HUES6 (cell line): ENCODE results near the gene TNNC1.

Experiments used
- H3K27ac ChIP-seq: 2 replicates; pipeline ENCODE4 v1.7.0; 2013; ENCODE audit warnings: low read depth, mild to moderate bottlenecking, low read length, inconsistent platforms
- H3K27me3 ChIP-seq: 2 replicates; pipeline ENCODE4 v1.6.1; 2013; ENCODE audit warnings: low read length; ENCODE audit not compliant: control insufficient read depth, insufficient read depth
- H3K36me3 ChIP-seq: 2 replicates; pipeline ENCODE4 v1.6.1; 2013; ENCODE audit warnings: low read length; ENCODE audit not compliant: control insufficient read depth, insufficient read depth
- H3K4me1 ChIP-seq: 2 replicates; pipeline ENCODE4 v1.6.1; 2013; ENCODE audit warnings: low read length; ENCODE audit not compliant: control insufficient read depth, insufficient read depth
- H3K4me3 ChIP-seq: 2 replicates; pipeline ENCODE4 v1.5.1; 2013; ENCODE audit warnings: low read depth, low read length
- H3K9ac ChIP-seq: one replicate; pipeline ENCODE4 v1.6.1; 2013; ENCODE audit warnings: mild to moderate bottlenecking, low read length
- H3K9me3 ChIP-seq: 2 replicates; pipeline ENCODE4 v1.6.1; 2013; ENCODE audit warnings: low read depth, low read length; ENCODE audit not compliant: control insufficient read depth, insufficient read depth

TNNC1 gene

GRCh38 chr3:52492059-52492458 lies 38.2 kb upstream of the TNNC1 start:
- Histone ChIP-seq H3K9me3 (no peaks in the 10 kb centered on the region), H3K4me3 (no peak overlapping the region), H3K36me3 (peaks cover 60% of the 10 kb centered on the region), H3K9ac (no peak overlapping the region), H3K27me3 (no peaks in the 10 kb centered on the region), H3K27ac (no peak overlapping the region), H3K4me1 (no peaks in the 10 kb centered on the region)

DNA sequence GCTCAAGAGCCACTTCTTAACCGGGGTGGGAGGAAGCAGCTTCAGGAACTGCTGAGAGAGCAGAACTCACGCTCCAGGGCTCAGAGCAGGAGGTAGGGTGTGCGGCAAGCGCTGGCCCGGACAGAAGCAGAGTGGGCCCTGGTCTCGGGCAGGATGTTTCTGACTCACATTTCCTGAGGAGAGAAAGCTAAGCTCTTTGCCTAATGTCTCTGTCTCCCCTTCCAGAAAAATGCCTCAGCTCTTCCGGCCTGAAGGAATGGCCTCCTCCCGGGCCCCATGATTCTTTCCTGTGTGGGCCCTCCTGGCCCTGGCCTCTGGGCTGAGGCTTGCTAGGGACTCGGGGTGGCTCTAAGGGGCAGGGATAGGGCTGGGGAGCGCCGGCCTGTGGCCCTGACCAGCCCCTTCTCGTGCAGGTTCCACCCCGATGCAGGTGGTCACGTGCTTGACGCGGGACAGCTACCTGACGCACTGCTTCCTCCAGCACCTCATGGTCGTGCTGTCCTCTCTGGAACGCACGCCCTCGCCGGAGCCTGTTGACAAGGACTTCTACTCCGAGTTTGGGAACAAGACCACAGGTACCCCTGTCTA lies 37.2 kb upstream of the TNNC1 start:
- Histone ChIP-seq H3K4me1 (no peaks in the 10 kb centered on the region), H3K36me3 (peaks cover 69% of the 10 kb centered on the region), H3K27me3 (no peaks in the 10 kb centered on the region), H3K4me3 (no peak overlapping the region), H3K9ac (no peak overlapping the region), H3K9me3 (no peaks in the 10 kb centered on the region), H3K27ac (no peak overlapping the region)

DNA sequence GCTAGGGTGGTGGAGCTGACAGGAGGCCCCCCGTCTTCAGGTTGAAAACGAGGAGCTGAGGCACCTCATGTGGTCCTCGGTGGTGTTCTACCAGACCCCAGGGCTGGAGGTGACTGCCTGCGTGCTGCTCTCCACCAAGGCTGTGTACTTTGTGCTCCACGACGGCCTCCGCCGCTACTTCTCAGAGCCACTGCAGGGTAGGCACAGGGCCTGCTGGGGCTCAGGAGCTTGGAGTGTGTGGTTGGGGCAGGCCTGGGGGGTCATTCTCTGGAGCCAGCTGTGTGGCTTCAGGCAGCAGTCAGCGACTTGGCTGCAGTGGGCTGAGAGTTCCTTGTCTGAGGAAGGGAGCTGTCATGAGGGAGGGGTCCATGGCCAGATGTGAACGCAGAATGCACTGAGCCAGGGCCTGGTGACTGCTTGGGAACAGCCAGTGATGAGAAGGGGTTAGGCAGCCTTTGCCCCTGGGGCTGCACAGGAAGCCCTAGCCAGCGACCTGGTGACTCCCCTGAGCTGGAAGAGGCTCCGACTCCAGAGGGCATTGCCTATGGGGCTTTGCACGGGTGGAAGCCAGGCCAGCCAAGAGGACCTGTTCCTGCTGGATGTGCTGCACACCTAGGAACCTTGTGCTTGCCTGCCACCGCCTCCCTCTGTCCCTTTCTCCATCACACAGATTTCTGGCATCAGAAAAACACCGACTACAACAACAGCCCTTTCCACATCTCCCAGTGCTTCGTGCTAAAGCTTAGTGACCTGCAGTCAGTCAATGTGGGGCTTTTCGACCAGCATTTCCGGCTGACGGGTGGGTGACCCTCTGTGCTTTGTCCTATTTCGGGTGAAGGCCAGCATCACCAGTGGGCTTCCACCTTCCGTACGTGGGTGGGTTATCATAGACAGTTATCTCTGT lies 36.4 kb upstream of the TNNC1 start:
- H3K4me1 ChIP-seq = no peaks in the 10 kb centered on the region
- no peak overlapping the region for H3K9ac ChIP-seq
- H3K36me3 ChIP-seq = peaks cover 77% of the 10 kb centered on the region
- no peaks in the 10 kb centered on the region for H3K9me3 ChIP-seq
- no peaks in the 10 kb centered on the region for H3K27me3 ChIP-seq
- no peak overlapping the region for H3K4me3 ChIP-seq
- no peak overlapping the region for H3K27ac ChIP-seq

DNA sequence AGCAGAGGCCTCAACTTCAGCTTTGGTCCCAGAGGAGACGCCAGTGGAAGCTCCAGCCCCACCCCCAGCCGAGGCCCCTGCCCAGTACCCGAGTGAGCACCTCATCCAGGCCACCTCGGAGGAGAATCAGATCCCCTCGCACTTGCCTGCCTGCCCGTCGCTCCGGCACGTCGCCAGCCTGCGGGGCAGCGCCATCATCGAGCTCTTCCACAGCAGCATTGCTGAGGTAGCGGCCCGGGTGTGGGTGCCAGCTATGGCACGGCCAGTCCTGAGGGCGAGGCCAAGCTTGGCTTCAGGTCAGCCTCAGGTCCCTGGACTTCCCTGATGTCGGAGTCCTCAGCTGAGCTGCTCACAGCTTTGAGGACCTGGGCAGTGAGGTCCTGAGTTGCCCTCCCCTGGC lies 35.6 kb upstream of the TNNC1 start:
- Histone ChIP-seq H3K9me3 (no peaks in the 10 kb centered on the region), H3K4me1 (no peaks in the 10 kb centered on the region), H3K27ac (no peak overlapping the region), H3K27me3 (no peaks in the 10 kb centered on the region), H3K4me3 (no peak overlapping the region), H3K9ac (no peak overlapping the region), H3K36me3 (peaks cover 85% of the 10 kb centered on the region)

- Histone ChIP-seq H3K9ac (no peak overlapping the region), H3K4me1 (no peaks in the 10 kb centered on the region), H3K36me3 (peaks cover 88% of the 10 kb centered on the region)
These were observed 34.9 kb upstream of the TNNC1 start for GRCh38 chr3:52488746-52489145.

DNA sequence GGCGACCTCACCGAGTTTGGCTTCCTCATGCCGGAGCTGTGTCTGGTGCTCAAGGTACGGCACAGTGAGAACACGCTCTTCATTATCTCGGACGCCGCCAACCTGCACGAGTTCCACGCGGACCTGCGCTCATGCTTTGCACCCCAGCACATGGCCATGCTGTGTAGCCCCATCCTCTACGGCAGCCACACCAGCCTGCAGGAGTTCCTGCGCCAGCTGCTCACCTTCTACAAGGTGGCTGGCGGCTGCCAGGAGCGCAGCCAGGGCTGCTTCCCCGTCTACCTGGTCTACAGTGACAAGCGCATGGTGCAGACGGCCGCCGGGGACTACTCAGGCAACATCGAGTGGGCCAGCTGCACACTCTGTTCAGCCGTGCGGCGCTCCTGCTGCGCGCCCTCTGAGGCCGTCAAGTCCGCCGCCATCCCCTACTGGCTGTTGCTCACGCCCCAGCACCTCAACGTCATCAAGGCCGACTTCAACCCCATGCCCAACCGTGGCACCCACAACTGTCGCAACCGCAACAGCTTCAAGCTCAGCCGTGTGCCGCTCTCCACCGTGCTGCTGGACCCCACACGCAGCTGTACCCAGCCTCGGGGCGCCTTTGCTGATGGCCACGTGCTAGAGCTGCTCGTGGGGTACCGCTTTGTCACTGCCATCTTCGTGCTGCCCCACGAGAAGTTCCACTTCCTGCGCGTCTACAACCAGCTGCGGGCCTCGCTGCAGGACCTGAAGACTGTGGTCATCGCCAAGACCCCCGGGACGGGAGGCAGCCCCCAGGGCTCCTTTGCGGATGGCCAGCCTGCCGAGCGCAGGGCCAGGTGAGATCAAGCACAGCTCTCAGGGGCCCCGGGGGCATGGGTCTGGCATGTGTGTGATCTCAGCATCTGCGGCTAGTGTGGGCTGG lies 34.2 kb upstream of the TNNC1 start:
- no peaks in the 10 kb centered on the region for H3K27me3 ChIP-seq
- H3K9me3 ChIP-seq = no peaks in the 10 kb centered on the region
- H3K4me3 ChIP-seq = no peak overlapping the region
- no peaks in the 10 kb centered on the region for H3K4me1 ChIP-seq
- H3K27ac ChIP-seq = no peak overlapping the region
- H3K36me3 ChIP-seq = peaks cover 92% of the 10 kb centered on the region
- H3K9ac ChIP-seq = no peak overlapping the region

More at GRCh38 chr3:52488746-52489145, 34.9 kb upstream of the TNNC1 start:
- H3K9me3 ChIP-seq = no peaks in the 10 kb centered on the region
- no peaks in the 10 kb centered on the region for H3K27me3 ChIP-seq
- no peak overlapping the region for H3K4me3 ChIP-seq
- H3K27ac ChIP-seq = no peak overlapping the region

- H3K9me3 ChIP-seq = no peaks in the 10 kb centered on the region
- H3K4me1 ChIP-seq = no peaks in the 10 kb centered on the region
- H3K4me3 ChIP-seq = no peak overlapping the region
- H3K27ac ChIP-seq = no peak overlapping the region
- H3K36me3 ChIP-seq = peaks cover 92% of the 10 kb centered on the region
- H3K9ac ChIP-seq = no peak overlapping the region
- no peaks in the 10 kb centered on the region for H3K27me3 ChIP-seq
These were observed 33.4 kb upstream of the TNNC1 start for GRCh38 chr3:52487050-52487787.

GRCh38 chr3:52484680-52485461 lies 31.0 kb upstream of the TNNC1 start:
- no peak overlapping the region for H3K9ac ChIP-seq
- H3K4me1 ChIP-seq = no peaks in the 10 kb centered on the region
- H3K36me3 ChIP-seq = peaks cover 92% of the 10 kb centered on the region
- H3K4me3 ChIP-seq = no peak overlapping the region
- no peaks in the 10 kb centered on the region for H3K9me3 ChIP-seq
- H3K27ac ChIP-seq = no peak overlapping the region
- no peaks in the 10 kb centered on the region for H3K27me3 ChIP-seq

DNA sequence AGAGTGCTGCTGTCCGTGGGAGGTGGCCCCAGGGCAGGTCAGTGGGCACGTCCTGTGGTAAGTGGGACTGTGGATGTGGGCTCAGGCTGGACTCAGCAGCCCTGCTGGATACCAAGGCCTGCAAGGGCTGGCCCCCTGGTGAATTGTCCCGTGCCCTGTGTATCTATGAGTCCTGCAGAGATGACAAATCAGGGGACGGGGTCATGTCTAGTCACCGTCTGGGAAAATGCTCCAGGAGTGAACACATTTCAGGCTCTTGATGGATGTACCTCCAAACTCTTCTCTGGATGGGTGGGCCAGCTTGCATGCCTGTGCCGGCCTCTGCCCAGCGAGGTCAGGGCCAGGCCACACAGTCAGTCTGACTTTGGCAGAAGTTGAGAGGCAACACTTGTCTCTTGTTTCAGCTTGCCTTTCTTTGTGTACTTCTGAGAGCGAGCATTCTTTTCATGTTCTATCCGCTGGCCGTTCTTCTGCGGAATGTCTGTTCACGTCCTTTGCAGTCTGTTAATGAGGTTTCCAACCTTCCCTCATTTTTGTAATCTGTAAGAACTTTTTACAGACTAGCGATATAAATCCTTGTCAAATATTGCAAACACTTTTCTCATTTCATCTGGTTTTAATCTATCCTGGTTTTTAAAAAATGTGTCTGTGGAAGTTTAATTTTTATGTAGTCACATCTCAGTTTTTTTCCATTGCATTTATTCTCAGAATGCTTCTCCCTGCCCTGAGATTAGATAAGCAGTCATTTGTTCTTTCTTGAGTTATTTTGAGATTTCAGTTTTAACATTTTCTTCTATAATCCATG lies 29.9 kb upstream of the TNNC1 start:
- Histone ChIP-seq H3K27me3 (no peaks in the 10 kb centered on the region), H3K36me3 (peaks cover 92% of the 10 kb centered on the region), H3K9me3 (no peaks in the 10 kb centered on the region), H3K9ac (no peak overlapping the region), H3K4me3 (no peak overlapping the region), H3K27ac (no peak overlapping the region), H3K4me1 (no peaks in the 10 kb centered on the region)
